ENCODE results near the gene HOXA10. TPM values are rescaled to one million over a fixed set of nuclear protein-coding genes. Genes with fewer than 3 reads are reported as not detected.

Gene HOXA10
- polyA plus RNA-seq, 1 donor from 2014 or later = 0.70 TPM

GRCh38 chr7:27122077-27122910 is 51.8 kb downstream of the HOXA10 start:
- Mint-ChIP-seq H3K4me1 (no peaks in the 10 kb centered on the region), H3K27me3 (peaks cover 13% of the 10 kb centered on the region), H3K4me3 (no peak overlapping the region), H3K36me3 (peaks cover 2% of the 10 kb centered on the region), H3K27ac (no peak overlapping the region), H3K9me3 (no peaks in the 10 kb centered on the region)

- no peaks in the 10 kb centered on the region for H3K4me1 Mint-ChIP-seq
- H3K4me3 Mint-ChIP-seq = no peak overlapping the region
- peaks cover 13% of the 10 kb centered on the region for H3K27me3 Mint-ChIP-seq
- H3K9me3 Mint-ChIP-seq = no peaks in the 10 kb centered on the region
- H3K36me3 Mint-ChIP-seq = peaks cover 2% of the 10 kb centered on the region
- no peak overlapping the region for H3K27ac Mint-ChIP-seq
Measured at GRCh38 chr7:27121684-27122076, 52.4 kb downstream of the HOXA10 start.

Other genes with a start within 250 kb of the HOXA10 start
- gene HOXA1, start 78.3 kb downstream of the HOXA10 start, polyA plus RNA-seq = 0.24 TPM
- not detected for gene HOXA2, start 71.6 kb downstream of the HOXA10 start, polyA plus RNA-seq
- not detected for gene HOXA4, start 43.6 kb downstream of the HOXA10 start, polyA plus RNA-seq
- gene HOXA5, start 30.6 kb downstream of the HOXA10 start, polyA plus RNA-seq = not detected
- 0.39 TPM for gene HOXA6, start 26.5 kb downstream of the HOXA10 start, polyA plus RNA-seq
- not detected for gene HOXA3, start 21.7 kb downstream of the HOXA10 start, polyA plus RNA-seq
- gene HOXA7, start 17.6 kb downstream of the HOXA10 start, polyA plus RNA-seq = 1.0 TPM
- 0.20 TPM for gene HOXA9, start 8.8 kb downstream of the HOXA10 start, polyA plus RNA-seq
- gene HOXA11, start 10.9 kb upstream of the HOXA10 start, polyA plus RNA-seq = not detected
- gene HOXA13, start 25.8 kb upstream of the HOXA10 start, polyA plus RNA-seq = not detected
- gene EVX1, start 68.5 kb upstream of the HOXA10 start, polyA plus RNA-seq = not detected

Data from IgD-negative memory B cell (primary cell).